Breast epithelium (tissue), 3 donors: ENCODE measurements around the gene TMIE.

Experiments
- CTCF ChIP-seq, 3 donors: fragments of 450-650 bp; IDR thresholded peaks; one replicate each; pipeline ENCODE4 v1.5.1; 2016 to 2017; ENCODE audit warnings: antibody characterized with exemption in 3 of 3, mild to moderate bottlenecking in 3 of 3, moderate library complexity in 3 of 3
- POLR2A ChIP-seq: fragments of 450-650 bp; IDR thresholded peaks from one replicate; pipeline ENCODE4 v1.6.1; 2016; ENCODE audit warnings: antibody characterized with exemption, mild to moderate bottlenecking, moderate library complexity

GRCh38 chr3:46659285-46659684 lies 41.9 kb upstream of the TMIE start:
- TF ChIP-seq CTCF (IDR thresholded peaks at IDR 0.05): no peak
- TF ChIP-seq POLR2A: no peak
